ENCODE results near the gene GRK6. TPM values are rescaled to one million over a fixed set of nuclear protein-coding genes. Genes with fewer than 3 reads are reported as not detected.

The GRK6 gene
- total and polyA plus RNA-seq, 2 of the 4 experiments (the other 2 are of a cell fraction): 25.3 to 30.1 TPM

- Histone ChIP-seq H3K4me3 (ENCODE audit: insufficient read depth, low read depth, low read length) (no peak overlapping the region), H3K27ac (ENCODE audit: insufficient read depth, low read length) (peak overlapping the region; percentile 40), H3K4me2 (ENCODE audit: low read depth, low read length) (peak overlapping the region; percentile 34; the same call in 1 of the 2 replicates), H2BK120ac (ENCODE audit: low read depth, low read length) (0 out of 2 replicates have a peak overlapping the region, but pooled peaks have one; percentile 5), H3K79me1 (ENCODE audit: low read depth in 1 of 2, low read length in 2 of 2) (peaks cover 11 to 36% of the 10 kb centered on the region in 2 experiments; a peak in 3 of 4 replicates), H3K18ac (ENCODE audit: low read depth, low read length) (no peak overlapping the region), H2BK15ac (ENCODE audit: low read depth, low read length) (peak overlapping the region; percentile 25; the same call in 1 of the 3 replicates), H2BK5ac (ENCODE audit: low read depth, low read length, poor library complexity, severe bottlenecking) (no peak overlapping the region), H2AK9ac (replicated peaks; ENCODE audit: low read depth, low read length, poor library complexity) (peak overlapping the region; percentile 89), H3K9ac (ENCODE audit: low read depth, low read length) (no peak overlapping the region), H3K14ac (replicated peaks; ENCODE audit: low read depth, low read length) (peak overlapping the region; percentile 79; the same call in 1 of the 2 replicates), H2AFZ (replicated peaks; ENCODE audit: low read length, poor library complexity) (peak overlapping the region; percentile 76), H3K56ac (ENCODE audit: extremely low read depth, insufficient read depth, low read length) (no peak overlapping the region), H4K91ac (ENCODE audit: insufficient read depth, low read depth, low read length) (peak overlapping the region; percentile 60; the same call in 1 of the 2 replicates), H2AK5ac (ENCODE audit: low read depth, low read length) (peak overlapping the region; percentile 89), H3K4me1 (ENCODE audit: control insufficient read depth, insufficient read depth, low read length) (peaks cover 41% of the 10 kb centered on the region), H4K8ac (ENCODE audit: low read depth in 2 of 2, low read length in 2 of 2) (peak overlapping the region; percentile 35 to 64; a peak in 3 of 4 replicates), H3K27me3 (ENCODE audit: control insufficient read depth, insufficient read depth, low read length) (no peaks in the 10 kb centered on the region), H3K9me3 (ENCODE audit: control insufficient read depth, insufficient read depth, low read length) (no peaks in the 10 kb centered on the region), H3K9me1 (ENCODE audit: insufficient read depth, low read length) (peaks cover 34% of the 10 kb centered on the region), H4K20me1 (ENCODE audit: insufficient read depth, low read length) (peaks cover 53% of the 10 kb centered on the region), H2BK20ac (ENCODE audit: low read depth, low read length) (peak overlapping the region; percentile 9; the same call in 1 of the 2 replicates), H3K36me3 (ENCODE audit: control insufficient read depth, insufficient read depth, low read length) (peaks cover 17% of the 10 kb centered on the region), H3K4ac (ENCODE audit: low read depth, low read length) (peak overlapping the region; percentile 67), H4K5ac (ENCODE audit: low read depth, low read length) (peak overlapping the region; percentile 77), H3K23ac (ENCODE audit: low read depth, low read length) (no peak overlapping the region)
- dilution Hi-C loops (cut with HindIII; ENCODE audit: low sequenced_read_pairs, unreplicated experiment): no loop called here
- WGBS, 2 experiments (ENCODE audit: extremely low coverage in 2 of 2, insufficient read length in 1 of 2): 41% methylated on average over 4 of the region's 7 CpGs; no CpG with 5 or more reads in 1 of the 2 experiments
- ChIA-PET POLR2A (ENCODE audit: unreplicated experiment) (no interaction called here), CTCF (no interaction called here)
- no TSS peak for BruUV-seq (replicated peaks)
- ATAC-seq (ENCODE audit: low read depth) (no peak), DNase-seq (no peak)
- TF ChIP-seq BHLHE40 (IDR thresholded peaks at IDR 0.05; ENCODE audit: low read depth, low read length): peak; percentile 38; the same call in 1 of the 2 replicates
- TF ChIP-seq RAD21 (IDR thresholded peaks at IDR 0.05; ENCODE audit: low read length): no peak
- intact Hi-C loops (cut with micrococcal nuclease): no loop called here
- in situ Hi-C loops (cut with MboI; ENCODE audit: low sequenced_read_pairs): no loop called here
Observed at GRCh38 chr5:177474002-177474476, 47.6 kb downstream of the GRK6 start.
